Neural progenitor cell (in vitro differentiated cells): ENCODE results near the gene PHF20. TPM values are rescaled to one million over a fixed set of nuclear protein-coding genes. Genes with fewer than 3 reads are reported as not detected.

Experiments
- DNase-seq: peaks from one replicate; pipeline ENCODE4 v3.0.0-alpha.2; 2016; ENCODE audit warnings: low spot score
- H2AFZ ChIP-seq: fragments of 200-600 bp; sonication (generic); replicated peaks from 2 replicates; pipeline ENCODE4 v1.6.1; 2016; ENCODE audit warnings: antibody characterized with exemption
- H3F3A ChIP-seq: fragments of 200-600 bp; sonication (generic); 2 replicates; pipeline ENCODE4 v1.6.1; 2016; ENCODE audit warnings: antibody characterized with exemption, low read depth
- H3K27ac ChIP-seq: fragments of 200-600 bp; sonication (generic); 2 replicates; pipeline ENCODE4 v1.5.1; 2016; ENCODE audit warnings: mild to moderate bottlenecking
- H3K27me3 ChIP-seq: fragments of 200-600 bp; sonication (generic); 2 replicates; pipeline ENCODE4 v1.6.1; 2016; ENCODE audit warnings: mild to moderate bottlenecking, moderate library complexity
- H3K36me3 ChIP-seq: fragments of 200-600 bp; sonication (generic); 2 replicates; pipeline ENCODE4 v1.5.1; 2016
- H3K4me1 ChIP-seq: fragments of 200-600 bp; sonication (generic); 2 replicates; pipeline ENCODE4 v1.6.1; 2016; ENCODE audit warnings: mixed run types
- H3K4me2 ChIP-seq: fragments of 200-600 bp; sonication (generic); 2 replicates; pipeline ENCODE4 v1.6.1; 2016
- H3K4me3 ChIP-seq: fragments of 200-600 bp; sonication (generic); 2 replicates; pipeline ENCODE4 v1.5.1; 2016
- H3K79me2 ChIP-seq: fragments of 200-600 bp; sonication (generic); 2 replicates; pipeline ENCODE4 v1.6.1; 2016; ENCODE audit warnings: low read depth
- H3K9ac ChIP-seq: fragments of 200-600 bp; sonication (generic); 2 replicates; pipeline ENCODE4 v1.6.1; 2016
- H3K9me3 ChIP-seq: fragments of 200-600 bp; sonication (generic); 2 replicates; pipeline ENCODE4 v1.5.1; 2016; ENCODE audit warnings: low read depth
- H4K20me1 ChIP-seq: fragments of 200-600 bp; sonication (generic); 2 replicates; pipeline ENCODE4 v1.6.1; 2016; ENCODE audit warnings: low read depth
- H3K27ac Mint-ChIP-seq: 3 replicates; pipeline ENCODE4 v1.8.0; 2021; ENCODE audit warnings: mixed read lengths
- H3K27me3 Mint-ChIP-seq: 2 replicates; pipeline ENCODE4 v1.8.0; 2022; ENCODE audit warnings: low read depth, mild to moderate bottlenecking, inconsistent platforms, moderate library complexity, mixed read lengths; ENCODE audit not compliant: insufficient read depth
- H3K36me3 Mint-ChIP-seq: 3 replicates; pipeline ENCODE4 v1.8.0; 2021; ENCODE audit warnings: mixed read lengths
- H3K4me1 Mint-ChIP-seq: 3 replicates; pipeline ENCODE4 v1.8.0; 2021; ENCODE audit warnings: mixed read lengths
- H3K4me3 Mint-ChIP-seq: 3 replicates; pipeline ENCODE4 v1.8.0; 2021; ENCODE audit warnings: mild to moderate bottlenecking, moderate library complexity, mixed read lengths
- H3K9me3 Mint-ChIP-seq: 3 replicates; pipeline ENCODE4 v1.8.0; 2020; ENCODE audit warnings: mixed read lengths
- EZH2 ChIP-seq: fragments of 200-600 bp; sonication (generic); IDR thresholded peaks from 2 replicates; pipeline ENCODE4 v1.6.1; 2017; ENCODE audit warnings: antibody characterized with exemption, mild to moderate bottlenecking, moderate library complexity
- EZH2phosphoT487 ChIP-seq: fragments of 200-600 bp; sonication (generic); IDR thresholded peaks from 2 replicates; pipeline ENCODE4 v1.6.1; 2017; ENCODE audit warnings: antibody characterized with exemption
- total RNA-seq: library from RNA; depleted of rRNA; stranded (reverse); fragments of >200 nt; gene quantifications from 2 replicates; pipeline ENCODE4 v1.2.3, GENCODE V29; 2015; ENCODE audit warnings: low replicate concordance
- TF ChIP-seq, protein P1 (sequence below): fragments of 200-600 bp; sonication (generic); IDR thresholded peaks from 2 replicates; pipeline ENCODE4 v1.5.1; 2017; ENCODE audit warnings: antibody characterized with exemption, mild to moderate bottlenecking

Gene PHF20
- total RNA-seq, 1 donor from 2014 or later: 54.7 TPM

DNA sequence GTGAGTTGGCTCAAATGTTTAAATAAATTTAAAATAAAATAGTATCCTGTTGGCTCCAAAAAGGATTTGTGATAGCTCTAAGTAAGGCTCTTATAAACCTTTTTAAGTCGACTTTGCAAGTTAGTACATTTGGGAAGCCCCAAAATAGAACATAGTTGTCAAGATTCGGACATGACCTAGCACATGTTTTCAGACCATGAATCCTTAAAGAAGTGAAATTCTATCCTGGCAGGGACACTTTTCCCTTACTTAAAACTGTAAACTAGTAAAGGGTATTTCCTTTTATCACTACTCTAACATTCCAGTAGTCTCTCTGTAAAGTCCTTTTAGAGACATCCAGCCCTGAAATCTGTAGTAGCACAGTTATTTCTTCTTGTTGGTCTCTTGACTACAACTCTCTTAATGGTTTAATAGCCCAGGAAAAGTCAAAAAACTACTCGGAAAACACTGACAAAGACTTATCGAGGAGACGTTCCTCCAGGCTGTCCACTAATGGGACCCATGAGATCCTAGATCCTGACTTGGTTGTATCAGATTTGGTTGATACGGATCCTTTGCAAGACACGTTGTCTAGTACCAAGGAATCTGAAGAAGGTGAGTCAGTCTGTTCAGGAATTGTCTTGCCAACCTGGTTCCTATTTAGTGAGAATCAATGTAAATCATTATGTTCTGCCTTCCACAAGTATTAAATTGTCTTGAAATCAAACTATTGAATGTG, 98.9 kb downstream of the PHF20 start:
- Histone ChIP-seq H2AFZ (no peak overlapping the region), H4K20me1 (no peaks in the 10 kb centered on the region), H3K27me3 (no peaks in the 10 kb centered on the region), H3K9me3 (no peaks in the 10 kb centered on the region), H3K79me2 (no peaks in the 10 kb centered on the region), H3F3A (no peaks in the 10 kb centered on the region), H3K4me1 (no peaks in the 10 kb centered on the region), H3K4me3 (no peak overlapping the region), H3K36me3 (no peaks in the 10 kb centered on the region), H3K27ac (no peak overlapping the region), H3K4me2 (no peak overlapping the region), H3K9ac (no peak overlapping the region)
- no peak for DNase-seq
- Mint-ChIP-seq H3K36me3 (peaks cover 21% of the 10 kb centered on the region), H3K9me3 (no peaks in the 10 kb centered on the region), H3K27ac (no peak overlapping the region), H3K4me1 (peaks cover 4% of the 10 kb centered on the region), H3K27me3 (peaks cover 2% of the 10 kb centered on the region), H3K4me3 (no peak overlapping the region)
- no peak for TF ChIP-seq EZH2
- TF ChIP-seq EZH2phosphoT487: no peak
- TF ChIP-seq, protein P1, sequence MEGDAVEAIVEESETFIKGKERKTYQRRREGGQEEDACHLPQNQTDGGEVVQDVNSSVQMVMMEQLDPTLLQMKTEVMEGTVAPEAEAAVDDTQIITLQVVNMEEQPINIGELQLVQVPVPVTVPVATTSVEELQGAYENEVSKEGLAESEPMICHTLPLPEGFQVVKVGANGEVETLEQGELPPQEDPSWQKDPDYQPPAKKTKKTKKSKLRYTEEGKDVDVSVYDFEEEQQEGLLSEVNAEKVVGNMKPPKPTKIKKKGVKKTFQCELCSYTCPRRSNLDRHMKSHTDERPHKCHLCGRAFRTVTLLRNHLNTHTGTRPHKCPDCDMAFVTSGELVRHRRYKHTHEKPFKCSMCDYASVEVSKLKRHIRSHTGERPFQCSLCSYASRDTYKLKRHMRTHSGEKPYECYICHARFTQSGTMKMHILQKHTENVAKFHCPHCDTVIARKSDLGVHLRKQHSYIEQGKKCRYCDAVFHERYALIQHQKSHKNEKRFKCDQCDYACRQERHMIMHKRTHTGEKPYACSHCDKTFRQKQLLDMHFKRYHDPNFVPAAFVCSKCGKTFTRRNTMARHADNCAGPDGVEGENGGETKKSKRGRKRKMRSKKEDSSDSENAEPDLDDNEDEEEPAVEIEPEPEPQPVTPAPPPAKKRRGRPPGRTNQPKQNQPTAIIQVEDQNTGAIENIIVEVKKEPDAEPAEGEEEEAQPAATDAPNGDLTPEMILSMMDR: no peak

DNA sequence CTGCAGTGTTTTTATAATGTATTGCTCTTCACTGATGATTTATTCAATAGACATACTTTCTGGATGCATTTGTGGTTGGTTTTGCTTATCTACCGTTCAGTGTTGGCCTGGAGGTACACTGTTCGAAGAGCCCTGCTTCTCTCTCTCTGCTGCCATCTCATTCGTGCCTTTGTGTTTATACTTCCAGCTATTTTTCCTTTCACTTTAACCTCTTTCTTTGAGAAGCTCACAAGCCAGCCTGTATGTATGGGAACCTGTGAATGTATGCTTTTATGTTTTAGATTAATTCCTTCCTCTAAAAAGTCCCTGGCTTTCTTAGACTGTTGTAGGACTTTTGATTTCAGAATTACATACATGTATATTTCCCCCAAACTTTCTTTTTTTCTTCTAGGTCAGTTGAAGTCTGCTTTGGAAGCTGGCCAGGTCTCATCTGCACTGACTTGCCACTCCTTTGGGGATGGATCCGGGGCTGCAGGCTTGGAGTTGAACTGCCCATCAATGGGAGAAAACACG, 99.5 kb downstream of the PHF20 start:
- H3K4me2 ChIP-seq: no peak overlapping the region

DNA sequence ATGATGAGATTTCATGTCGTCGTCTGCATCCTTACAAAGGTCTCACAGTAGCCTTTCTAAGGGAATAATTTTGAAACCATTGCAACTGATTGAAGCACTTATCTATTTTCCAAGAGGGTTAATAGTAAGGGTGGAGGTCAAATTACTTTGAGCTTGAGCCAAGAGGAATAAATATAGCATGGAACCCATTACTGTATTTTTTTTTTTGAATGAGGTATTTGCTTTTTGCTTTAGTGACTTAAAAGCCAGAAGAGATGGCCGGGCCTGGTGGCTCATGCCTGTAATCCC, 104.2 kb downstream of the PHF20 start:
- Histone ChIP-seq H3K9me3 (no peaks in the 10 kb centered on the region), H2AFZ (no peak overlapping the region), H3K79me2 (peaks cover 6% of the 10 kb centered on the region), H3F3A (no peaks in the 10 kb centered on the region), H4K20me1 (peaks cover 3% of the 10 kb centered on the region), H3K4me1 (no peaks in the 10 kb centered on the region), H3K9ac (no peak overlapping the region), H3K4me3 (no peak overlapping the region), H3K27ac (no peak overlapping the region), H3K36me3 (no peaks in the 10 kb centered on the region), H3K4me2 (no peak overlapping the region), H3K27me3 (no peaks in the 10 kb centered on the region)
- Mint-ChIP-seq H3K36me3 (peaks cover 16% of the 10 kb centered on the region), H3K4me1 (peaks cover 4% of the 10 kb centered on the region), H3K27ac (no peak overlapping the region), H3K4me3 (no peak overlapping the region), H3K27me3 (no peaks in the 10 kb centered on the region), H3K9me3 (no peaks in the 10 kb centered on the region)
- DNase-seq: no peak
- TF ChIP-seq EZH2: no peak
- TF ChIP-seq, protein P1: no peak
- no peak for TF ChIP-seq EZH2phosphoT487

More for the DNA sequence above, 99.5 kb downstream of the PHF20 start:
- no peaks in the 10 kb centered on the region for H4K20me1 ChIP-seq
- no peak for DNase-seq
- H3F3A ChIP-seq: no peaks in the 10 kb centered on the region
- H3K27ac ChIP-seq: no peak overlapping the region
- Mint-ChIP-seq H3K27ac (no peak overlapping the region), H3K4me1 (peaks cover 4% of the 10 kb centered on the region), H3K36me3 (peaks cover 23% of the 10 kb centered on the region), H3K27me3 (peaks cover 2% of the 10 kb centered on the region), H3K9me3 (no peaks in the 10 kb centered on the region), H3K4me3 (no peak overlapping the region)
- H3K9me3 ChIP-seq: no peaks in the 10 kb centered on the region
- no peaks in the 10 kb centered on the region for H3K79me2 ChIP-seq
- H3K4me3 ChIP-seq: no peak overlapping the region
- no peak for TF ChIP-seq EZH2
- no peak for TF ChIP-seq EZH2phosphoT487
- TF ChIP-seq, protein P1: no peak
- no peaks in the 10 kb centered on the region for H3K36me3 ChIP-seq
- no peaks in the 10 kb centered on the region for H3K27me3 ChIP-seq
- H3K4me1 ChIP-seq: no peaks in the 10 kb centered on the region
- H2AFZ ChIP-seq: no peak overlapping the region
- H3K9ac ChIP-seq: no peak overlapping the region
